GM12873 (cell line): ENCODE data around the gene PDE10A.

Source experiments
- CTCF ChIP-seq: IDR thresholded peaks from 2 replicates; pipeline ENCODE4 v1.5.1; 2012; ENCODE audit warnings: low read depth, mild to moderate bottlenecking, moderate library complexity, low read length, control low read depth; ENCODE audit not compliant: insufficient read depth; ENCODE audit errors: missing control alignments

PDE10A gene

GRCh38 chr6:165458134-165458533 lies 204.9 kb downstream of the PDE10A start:
- TF ChIP-seq CTCF = no peak

- no peak for TF ChIP-seq CTCF
Measured at GRCh38 chr6:165456286-165456685, 206.8 kb downstream of the PDE10A start.

- TF ChIP-seq CTCF = no peak
Measured at GRCh38 chr6:165455488-165455887, 207.6 kb downstream of the PDE10A start.

- no peak for TF ChIP-seq CTCF
Measured at GRCh38 chr6:165453395-165453794, 209.6 kb downstream of the PDE10A start.

GRCh38 chr6:165451838-165452237 lies 211.2 kb downstream of the PDE10A start:
- TF ChIP-seq CTCF = no peak

GRCh38 chr6:165448210-165448609 lies 214.8 kb downstream of the PDE10A start:
- TF ChIP-seq CTCF = no peak

GRCh38 chr6:165447141-165447540 lies 215.9 kb downstream of the PDE10A start:
- no peak for TF ChIP-seq CTCF
